B cell (primary cell): ENCODE data around the gene CXXC1.

Experiments used
- CTCF ChIP-seq: fragments of 200-600 bp; IDR thresholded peaks from one replicate; pipeline ENCODE4 v1.8.0; 2022; ENCODE audit warnings: antibody characterized with exemption, mild to moderate bottlenecking
- EZH2 ChIP-seq: IDR thresholded peaks from 2 replicates; pipeline ENCODE4 v1.6.1; 2012; ENCODE audit warnings: borderline replicate concordance, low read depth, mild to moderate bottlenecking, moderate library complexity, low read length; ENCODE audit not compliant: insufficient read depth, poor library complexity, severe bottlenecking

- TF ChIP-seq CTCF (no peak), EZH2 (no peak)
Measured at GRCh38 chr18:50313873-50314460, 26.5 kb upstream of the CXXC1 start.
